ENCODE measurements around the gene SEMA3C.

Gene SEMA3C

GRCh38 chr7:80775482-80775881, 143.4 kb downstream of the SEMA3C start:
- Histone ChIP-seq H3K4me3 (replicated peaks; ENCODE audit: insufficient read depth, low read length) (no peak overlapping the region), H3K27ac (replicated peaks) (no peak overlapping the region), H3K27me3 (ENCODE audit: insufficient read depth, poor library complexity, severe bottlenecking) (no peaks in the 10 kb centered on the region)
- DNase-seq (ENCODE audit: low read depth in 1 of 2, low spot score in 1 of 2) = no peak
- TF ChIP-seq CTCF (IDR thresholded peaks at IDR 0.05; ENCODE audit: insufficient read depth, low read length) (no peak), SPI1 (IDR thresholded peaks at IDR 0.05; ENCODE audit: borderline replicate concordance, low read depth) (no peak), REST (IDR thresholded peaks at IDR 0.05; ENCODE audit: insufficient replicate concordance, low read depth) (no peak), GABPA (IDR thresholded peaks at IDR 0.05; ENCODE audit: low read depth) (no peak), POLR2AphosphoS5 (IDR thresholded peaks at IDR 0.05; ENCODE audit: low read depth) (no peak)

GRCh38 chr7:80774843-80775242, 144.0 kb downstream of the SEMA3C start:
- Histone ChIP-seq H3K4me3 (replicated peaks; ENCODE audit: insufficient read depth, low read length) (no peak overlapping the region), H3K27me3 (ENCODE audit: insufficient read depth, poor library complexity, severe bottlenecking) (no peaks in the 10 kb centered on the region), H3K27ac (replicated peaks) (no peak overlapping the region)
- no peak for TF ChIP-seq REST (IDR thresholded peaks at IDR 0.05; ENCODE audit: insufficient replicate concordance, low read depth)
- TF ChIP-seq GABPA (IDR thresholded peaks at IDR 0.05; ENCODE audit: low read depth) = no peak
- no peak for DNase-seq (ENCODE audit: low read depth in 1 of 2, low spot score in 1 of 2)

GRCh38 chr7:80773787-80774508, 144.9 kb downstream of the SEMA3C start:
- no peaks in the 10 kb centered on the region for H3K27me3 ChIP-seq (ENCODE audit: insufficient read depth, poor library complexity, severe bottlenecking)
- no peak for DNase-seq (ENCODE audit: low read depth in 1 of 2, low spot score in 1 of 2)
- H3K4me3 ChIP-seq (replicated peaks; ENCODE audit: insufficient read depth, low read length) = no peak overlapping the region
- H3K27ac ChIP-seq (replicated peaks) = no peak overlapping the region
- TF ChIP-seq POLR2AphosphoS5 (IDR thresholded peaks at IDR 0.05; ENCODE audit: low read depth) (no peak), REST (IDR thresholded peaks at IDR 0.05; ENCODE audit: insufficient replicate concordance, low read depth) (no peak), GABPA (IDR thresholded peaks at IDR 0.05; ENCODE audit: low read depth) (no peak), SPI1 (IDR thresholded peaks at IDR 0.05; ENCODE audit: borderline replicate concordance, low read depth) (no peak), CTCF (IDR thresholded peaks at IDR 0.05; ENCODE audit: insufficient read depth, low read length) (no peak)
